H1 (cell line): Measurements from ENCODE around the gene RFX2. TPM values are rescaled to one million over a fixed set of nuclear protein-coding genes. Genes with fewer than 3 reads are reported as not detected.
A peak's percentile ranks its signal among the peaks of the same experiment; 100 is the strongest.

ENCODE experiments used
- CTCF ChIA-PET: fragments of 300-600 bp; sonication (Branson Sonifier 250); formaldehyde crosslinking; loops from one replicate; lab custom pipeline; 2021; ENCODE audit not compliant: partially characterized antibody; lab: Charles Lee
- POLR2A ChIA-PET: fragments of 300-600 bp; sonication (Branson Sonifier 250); formaldehyde crosslinking; loops from one replicate; lab custom pipeline; 2021; ENCODE audit warnings: inconsistent platforms; ENCODE audit not compliant: partially characterized antibody; lab: Charles Lee
- DNase-seq, 2 experiments: peaks; one replicate each; pipeline versions ENCODE4 v3.0.0 to v3.0.0-alpha.2; 2010 to 2022; ENCODE audit warnings: low spot score in 2 of 2, low read depth in 1 of 2, mixed read lengths in 1 of 2
- FAIRE-seq: peaks from 2 replicates; lab custom pipeline; 2011; peaks lifted over from hg19 to GRCh38; lab: Jason Lieb, UNC
- H2AFZ ChIP-seq: 2 replicates; pipeline ENCODE4 v1.8.1; 2012; ENCODE audit warnings: low read length, inconsistent platforms
- H2AK5ac ChIP-seq: 2 replicates; pipeline ENCODE4 v1.6.1; 2013; ENCODE audit warnings: low read depth, low read length
- H2BK120ac ChIP-seq: replicated peaks from 2 replicates; pipeline ENCODE3; 2013; ENCODE audit warnings: low read depth, low read length, inconsistent platforms
- H2BK12ac ChIP-seq: 2 replicates; pipeline ENCODE4 v1.6.1; 2013; ENCODE audit warnings: low read depth, low read length
- H2BK15ac ChIP-seq: 2 replicates; pipeline ENCODE4 v1.6.1; 2013; ENCODE audit warnings: low read length
- H2BK20ac ChIP-seq: 2 replicates; pipeline ENCODE4 v1.6.1; 2013; ENCODE audit warnings: low read length
- H2BK5ac ChIP-seq: 2 replicates; pipeline ENCODE4 v1.6.1; 2013; ENCODE audit warnings: low read depth, low read length
- H3K14ac ChIP-seq: 2 replicates; pipeline ENCODE4 v1.6.1; 2013; ENCODE audit warnings: inconsistent platforms; ENCODE audit not compliant: insufficient read length
- H3K18ac ChIP-seq: 2 replicates; pipeline ENCODE4 v1.6.1; 2013; ENCODE audit warnings: low read length; ENCODE audit errors: extremely low read depth
- H3K23ac ChIP-seq: 2 replicates; pipeline ENCODE4 v1.6.1; 2013; ENCODE audit warnings: inconsistent platforms; ENCODE audit not compliant: insufficient read length
- H3K23me2 ChIP-seq: 2 replicates; pipeline ENCODE4 v1.6.1; 2013; ENCODE audit warnings: low read depth, low read length
- H3K27ac ChIP-seq: 2 replicates; pipeline ENCODE4 v1.6.1; 2011; ENCODE audit warnings: low read depth, low read length, inconsistent platforms
- H3K27me3 ChIP-seq, 4 experiments: replicated peaks in 1 of 4; 1 replicate in 1 of 4; 2 replicates in 3 of 4; pipeline versions ENCODE4 v1.6.1 to v1.8.1; 2011 to 2013; ENCODE audit warnings: low read length in 3 of 4, mild to moderate bottlenecking in 3 of 4, inconsistent platforms in 2 of 4, mixed read lengths in 2 of 4, moderate library complexity in 1 of 4; ENCODE audit not compliant: control insufficient read depth in 3 of 4, insufficient read depth in 3 of 4; ENCODE audit errors: extremely low read depth in 1 of 4
- H3K36me3 ChIP-seq, 4 experiments: 2 replicates each; pipeline versions ENCODE4 v1.6.1 to v1.8.1; 2011 to 2013; ENCODE audit warnings: mild to moderate bottlenecking in 4 of 4, low read length in 3 of 4, moderate library complexity in 2 of 4, control low read depth in 1 of 4, inconsistent platforms in 1 of 4; ENCODE audit not compliant: insufficient read depth in 4 of 4, control insufficient read depth in 2 of 4
- H3K4ac ChIP-seq: replicated peaks from 2 replicates; pipeline ENCODE3; 2013; ENCODE audit warnings: low read length, low read depth, mixed read lengths, inconsistent platforms; ENCODE audit not compliant: insufficient read length
- H3K4me1 ChIP-seq, 4 experiments: replicated peaks in 1 of 4; 1 replicate in 1 of 4; 2 replicates in 3 of 4; pipeline versions ENCODE4 v1.6.1 to v1.8.1; 2011 to 2013; ENCODE audit warnings: low read length in 3 of 4, inconsistent platforms in 2 of 4, mixed read lengths in 1 of 4; ENCODE audit not compliant: insufficient read depth in 4 of 4, control insufficient read depth in 3 of 4
- H3K4me2 ChIP-seq, 2 experiments: 2 replicates each; pipeline versions ENCODE4 v1.6.1 to v1.8.1; 2011 to 2013; ENCODE audit warnings: low read depth in 2 of 2, low read length in 2 of 2, control low read depth in 1 of 2, inconsistent platforms in 1 of 2, mild to moderate bottlenecking in 1 of 2; ENCODE audit not compliant: insufficient read depth in 1 of 2
- H3K4me3 ChIP-seq, 4 experiments: fragments of 200-600, 300-600 bp in 1 of 4; sonication (generic), shearing (Covaris generic), sonication (Bioruptor Twin) in 1 of 4; 2 replicates each; pipeline versions ENCODE4 v1.5.1 to v1.8.1; 2011 to 2016; ENCODE audit warnings: low read length in 4 of 4, low read depth in 3 of 4, control low read depth in 2 of 4, inconsistent platforms in 2 of 4, mild to moderate bottlenecking in 2 of 4, mixed read lengths in 1 of 4, moderate library complexity in 1 of 4; ENCODE audit not compliant: insufficient read depth in 2 of 4; ENCODE audit errors: extremely low read depth in 1 of 4
- H3K56ac ChIP-seq: replicated peaks from 2 replicates; pipeline ENCODE3; 2013; ENCODE audit warnings: low read depth, mild to moderate bottlenecking, mixed read lengths, low read length, inconsistent platforms; ENCODE audit not compliant: insufficient read length
- H3K79me1 ChIP-seq: 2 replicates; pipeline ENCODE4 v1.6.1; 2013; ENCODE audit warnings: low read depth, low read length, control low read depth
- H3K79me2 ChIP-seq, 2 experiments: 2 replicates each; pipeline versions ENCODE4 v1.6.1 to v1.8.1; 2012 to 2013; ENCODE audit warnings: low read length in 2 of 2, mild to moderate bottlenecking in 2 of 2, inconsistent platforms in 1 of 2; ENCODE audit not compliant: insufficient read depth in 2 of 2, control insufficient read depth in 1 of 2
- H3K9ac ChIP-seq, 4 experiments: replicated peaks in 1 of 4; 1 replicate in 1 of 4; 2 replicates in 3 of 4; pipeline versions ENCODE4 v1.6.1 to v1.8.1; 2011 to 2013; ENCODE audit warnings: low read depth in 3 of 4, low read length in 3 of 4, control low read depth in 2 of 4, mild to moderate bottlenecking in 2 of 4, moderate library complexity in 2 of 4, inconsistent platforms in 1 of 4; ENCODE audit errors: extremely low read depth in 1 of 4
- H3K9me3 ChIP-seq, 2 experiments: 2 replicates each; pipeline versions ENCODE4 v1.6.1 to v1.8.1; 2012 to 2013; ENCODE audit warnings: mild to moderate bottlenecking in 2 of 2, moderate library complexity in 2 of 2, control low read depth in 1 of 2, inconsistent platforms in 1 of 2, low read depth in 1 of 2, low read length in 1 of 2, mixed read lengths in 1 of 2; ENCODE audit not compliant: insufficient read depth in 2 of 2
- H4K20me1 ChIP-seq, 2 experiments: replicated peaks in 1 of 2; 2 replicates each; pipeline versions ENCODE3 to v1.8.1; 2011 to 2013; ENCODE audit warnings: inconsistent platforms in 2 of 2, low read length in 2 of 2, mild to moderate bottlenecking in 1 of 2; ENCODE audit not compliant: insufficient read depth in 2 of 2, control insufficient read depth in 1 of 2
- H4K5ac ChIP-seq: 2 replicates; pipeline ENCODE4 v1.6.1; 2013; ENCODE audit warnings: low read length, low read depth, mixed read lengths, inconsistent platforms; ENCODE audit not compliant: insufficient read length
- H4K8ac ChIP-seq: 2 replicates; pipeline ENCODE4 v1.8.0; 2013; ENCODE audit warnings: mild to moderate bottlenecking, moderate library complexity, low read length, inconsistent platforms; ENCODE audit not compliant: insufficient read depth; ENCODE audit errors: extremely low read depth
- H4K91ac ChIP-seq: replicated peaks from 2 replicates; pipeline ENCODE3; 2013; ENCODE audit warnings: low read length, mixed read lengths, inconsistent platforms; ENCODE audit not compliant: insufficient read length
- CEBPB ChIP-seq: IDR thresholded peaks from 2 replicates; pipeline ENCODE4 v1.6.1; 2012; ENCODE audit warnings: low read depth, low read length
- CTBP2 ChIP-seq: IDR thresholded peaks from 2 replicates; pipeline ENCODE4 v1.7.0; 2011; ENCODE audit warnings: borderline replicate concordance, mild to moderate bottlenecking, moderate library complexity, mixed read lengths, low read length; ENCODE audit not compliant: insufficient read depth, insufficient read length
- EGR1 ChIP-seq: IDR thresholded peaks from 2 replicates; pipeline ENCODE4 v1.6.1; 2011; ENCODE audit warnings: low read depth, low read length, borderline replicate concordance
- EZH2 ChIP-seq: fragments of 200-600 bp; sonication (generic); IDR thresholded peaks from 2 replicates; pipeline ENCODE4 v1.7.1; 2012; ENCODE audit warnings: low read depth, mild to moderate bottlenecking, moderate library complexity, low read length, inconsistent platforms; ENCODE audit not compliant: severe bottlenecking
- HDAC6 ChIP-seq: IDR thresholded peaks from one replicate; pipeline ENCODE4 v1.7.1; 2012; ENCODE audit warnings: low read depth, mild to moderate bottlenecking, inconsistent platforms, low read length, moderate library complexity
- MAFK ChIP-seq: IDR thresholded peaks from 2 replicates; pipeline ENCODE4 v1.6.1; 2012; ENCODE audit warnings: low read depth, mild to moderate bottlenecking, improper control_type of control experiment, low read length
- NANOG ChIP-seq: IDR thresholded peaks from 2 replicates; pipeline ENCODE4 v1.6.1; 2011; ENCODE audit warnings: low read length, low read depth, mild to moderate bottlenecking, inconsistent platforms; ENCODE audit not compliant: insufficient read depth, poor library complexity, severe bottlenecking
- NRF1 ChIP-seq: IDR thresholded peaks from 2 replicates; pipeline ENCODE4 v1.6.1; 2011; ENCODE audit warnings: mild to moderate bottlenecking, low read depth, low read length, improper control_type of control experiment
- POLR2A ChIP-seq, 2 experiments: IDR thresholded peaks; 1 replicate in 1 of 2; 2 replicates in 1 of 2; pipeline ENCODE4 v1.6.1; 2011; ENCODE audit warnings: low read depth in 2 of 2, low read length in 2 of 2, mild to moderate bottlenecking in 2 of 2; ENCODE audit errors: control extremely low read depth in 1 of 2
- RXRA ChIP-seq: IDR thresholded peaks from 2 replicates; pipeline ENCODE4 v1.6.1; 2011; ENCODE audit warnings: low read depth, mild to moderate bottlenecking, low read length, moderate library complexity; ENCODE audit not compliant: insufficient read depth
- SIX5 ChIP-seq: IDR thresholded peaks from 2 replicates; pipeline ENCODE4 v1.6.1; 2011; ENCODE audit warnings: mild to moderate bottlenecking, low read depth, low read length
- SP2 ChIP-seq: IDR thresholded peaks from 2 replicates; pipeline ENCODE4 v1.6.1; 2012; ENCODE audit warnings: mild to moderate bottlenecking, low read length, inconsistent platforms
- SRF ChIP-seq: IDR thresholded peaks from 2 replicates; pipeline ENCODE4 v1.6.1; 2011; ENCODE audit warnings: mild to moderate bottlenecking, low read depth, low read length, moderate library complexity
- TAF1 ChIP-seq: IDR thresholded peaks from 2 replicates; pipeline ENCODE4 v1.6.1; 2011; ENCODE audit warnings: mild to moderate bottlenecking, low read depth, low read length
- TCF12 ChIP-seq: IDR thresholded peaks from 2 replicates; pipeline ENCODE4 v1.6.1; 2011; ENCODE audit warnings: low read depth, mild to moderate bottlenecking, low read length
- YY1 ChIP-seq: IDR thresholded peaks from 2 replicates; pipeline ENCODE4 v1.6.1; 2011; ENCODE audit warnings: low read depth, mild to moderate bottlenecking, low read length
- WGBS, 2 experiments: shearing (Covaris generic) in 1 of 2; methylation state at CpG; one replicate each; pipeline versions ENCODE4 v1.1.6 to v1.1.7; 2013 to 2015; ENCODE audit warnings: low lambda C conversion rate in 2 of 2, mixed read lengths in 2 of 2, inconsistent platforms in 1 of 2, low coverage in 1 of 2, missing lambda C conversion rate in 1 of 2; ENCODE audit not compliant: insufficient replicate concordance in 2 of 2, insufficient coverage in 1 of 2, insufficient read length in 1 of 2; ENCODE audit errors: extremely low coverage in 1 of 2, missing lambda C conversion rate in 1 of 2; 5-methylcytosine and 5-hydroxymethylcytosine counted together
- polyA plus RNA-seq, 7 experiments: library from polyadenylated mRNA; depleted of rRNA in 3 of 7; stranded (reverse) in 5 of 7; unstranded in 2 of 7; fragments of >200 nt in 5 of 7; fragments of 200-250 nt in 2 of 7; gene quantifications; 1 replicate in 5 of 7; 2 replicates in 1 of 7; 4 replicates in 1 of 7; pipeline versions ENCODE4 v1.2.1 to v1.2.3, GENCODE V29; 2011 to 2013; ENCODE audit warnings: missing spikeins in 2 of 7, mixed read lengths in 2 of 7
- total RNA-seq: library from RNA; stranded (reverse); fragmentation: NEBNext Ultra II Directional; extraction: Animal tissue kit (Norgen Biotek cat#: 25700); gene quantifications from 2 replicates; pipeline ENCODE4 v1.2.1, GENCODE V29; 2021

The RFX2 gene
- total and polyA plus RNA-seq, 2 of the 8 experiments (the other 6 are each of a cell fraction or from before 2014, with no cell fraction given) = 4.8 to 5.3 TPM

- no peak overlapping the region for H2BK12ac ChIP-seq
- no peaks in the 10 kb centered on the region for H3K23me2 ChIP-seq
These were observed 92.7 kb downstream of the RFX2 start for GRCh38 chr19:6017576-6017975.

More at GRCh38 chr19:6017576-6017975, 92.7 kb downstream of the RFX2 start:
- Histone ChIP-seq H3K4me2 (no peak overlapping the region), H3K4me3 (no peak overlapping the region), H3K14ac (no peak overlapping the region), H3K79me2 (no peaks in the 10 kb centered on the region), H3K9ac (no peak overlapping the region), H3K9me3 (no peaks in the 10 kb centered on the region), H3K27ac (no peak overlapping the region), H2AK5ac (no peak overlapping the region), H3K36me3 (no peaks in the 10 kb centered on the region), H2BK15ac (no peak overlapping the region), H3K27me3 (peaks cover 0 to 2% (median under 1%) of the 10 kb centered on the region in 4 experiments; a peak in 4 of 7 replicates), H4K20me1 (no peaks in the 10 kb centered on the region), H2BK20ac (no peak overlapping the region), H3K79me1 (no peaks in the 10 kb centered on the region), H3K56ac (no peak overlapping the region), H2AFZ (no peak overlapping the region), H2BK120ac (no peak overlapping the region), H3K18ac (no peak overlapping the region), H2BK5ac (no peak overlapping the region), H3K4ac (no peak overlapping the region), H4K91ac (no peak overlapping the region), H4K5ac (no peak overlapping the region)
- WGBS, 2 experiments = 94% methylated on average over 6 of the region's 11 CpGs; no CpG with 5 or more reads in 1 of the 2 experiments
- CTCF ChIA-PET = interaction anchor here (1.0 to 11.7 kb wide), 7 partner anchors 11 to 245 kb away, joined by 4 to 306 read pairs (median 22); no protein-coding TSS in a partner anchor
- FAIRE-seq = no peak
- no peak for DNase-seq
- no peak for TF ChIP-seq EZH2
- TF ChIP-seq HDAC6 = no peak
- TF ChIP-seq TCF12 = no peak
- TF ChIP-seq YY1 = no peak
- no peak for TF ChIP-seq EGR1
- no peak for TF ChIP-seq SIX5
- TF ChIP-seq TAF1 = no peak
- TF ChIP-seq CTBP2 = no peak
- TF ChIP-seq SRF = no peak
- TF ChIP-seq SP2 = no peak
- no peak for TF ChIP-seq RXRA
- no peak for TF ChIP-seq NANOG
- no peak for TF ChIP-seq POLR2A (IDR thresholded peaks at IDR 0.05; ENCODE audit: control extremely low read depth in 1 of 2, low read depth in 2 of 2, low read length in 2 of 2)
- no peak for TF ChIP-seq MAFK
- TF ChIP-seq NRF1 = no peak
- no peak for TF ChIP-seq CEBPB
- TF ChIP-seq, all 59 proteins: peak for 0
- Histone ChIP-seq H3K23ac (no peak overlapping the region), H3K4me1 (peaks cover 0 to 6% (median 0%) of the 10 kb centered on the region in 4 experiments; a peak in 2 of 7 replicates), H4K8ac (peak overlapping the region; percentile 37; the same call in 1 of the 2 replicates)
- POLR2A ChIA-PET = interaction anchor here (1.0 to 2.0 kb wide), 3 partner anchors 10 to 34 kb away, joined by 3 to 7 read pairs (median 3); no protein-coding TSS in a partner anchor
